Fibroblast of lung (primary cell): ENCODE results near the gene SIGLEC7. TPM values are rescaled to one million over a fixed set of nuclear protein-coding genes. Genes with fewer than 3 reads are reported as not detected.

ENCODE experiments used
- DNase-seq, 2 donors: peaks; one replicate each; pipeline versions ENCODE4 v3.0.0 to v3.0.0-alpha.2; 2010; ENCODE audit warnings: low read depth in 2 of 2
- H2AFZ ChIP-seq: 2 replicates; pipeline ENCODE4 v1.5.1; 2012; ENCODE audit warnings: low read length, control low read depth, inconsistent platforms
- H3K27ac ChIP-seq: 2 replicates; pipeline ENCODE4 v1.5.1; 2011; ENCODE audit warnings: low read length, control low read depth; ENCODE audit not compliant: insufficient read depth
- H3K27me3 ChIP-seq: 2 replicates; pipeline ENCODE4 v1.5.1; 2011; ENCODE audit warnings: mild to moderate bottlenecking, low read length; ENCODE audit not compliant: control insufficient read depth, insufficient read depth
- H3K36me3 ChIP-seq: 2 replicates; pipeline ENCODE4 v1.5.1; 2011; ENCODE audit warnings: low read length; ENCODE audit not compliant: control insufficient read depth, insufficient read depth
- H3K4me1 ChIP-seq: 2 replicates; pipeline ENCODE4 v1.5.1; 2011; ENCODE audit warnings: low read length; ENCODE audit not compliant: control insufficient read depth, insufficient read depth; ENCODE audit errors: extremely low read depth
- H3K4me2 ChIP-seq: 2 replicates; pipeline ENCODE4 v1.5.1; 2011; ENCODE audit warnings: low read length, control low read depth; ENCODE audit not compliant: insufficient read depth; ENCODE audit errors: extremely low read depth
- H3K4me3 ChIP-seq, 4 experiments: fragments of 200-600 bp in 1 of 4; sonication (generic) in 1 of 4; replicated peaks in 1 of 4; 2 replicates each; pipeline ENCODE4 v1.5.1; 2011 to 2016; ENCODE audit warnings: low read length in 4 of 4, low read depth in 3 of 4, mild to moderate bottlenecking in 3 of 4, control low read depth in 2 of 4, inconsistent platforms in 1 of 4, mixed read lengths in 1 of 4; ENCODE audit not compliant: insufficient read depth in 1 of 4; ENCODE audit errors: control extremely low read depth in 1 of 4
- H3K79me2 ChIP-seq: 2 replicates; pipeline ENCODE4 v1.5.1; 2012; ENCODE audit warnings: mild to moderate bottlenecking, low read length, inconsistent platforms; ENCODE audit not compliant: control insufficient read depth, insufficient read depth
- H3K9ac ChIP-seq: 2 replicates; pipeline ENCODE4 v1.5.1; 2011; ENCODE audit warnings: mild to moderate bottlenecking, low read length, control low read depth; ENCODE audit not compliant: insufficient read depth
- H3K9me3 ChIP-seq: 2 replicates; pipeline ENCODE4 v1.5.1; 2012; ENCODE audit warnings: low read depth, low read length; ENCODE audit not compliant: control insufficient read depth, insufficient read depth
- H4K20me1 ChIP-seq: 2 replicates; pipeline ENCODE4 v1.5.1; 2011; ENCODE audit warnings: low read length; ENCODE audit not compliant: control insufficient read depth, insufficient read depth; ENCODE audit errors: extremely low read depth
- CTCF ChIP-seq, 2 donors: IDR thresholded peaks in 1 of 2; conservative IDR thresholded peaks in 1 of 2; 1 replicate in 1 of 2; 2 replicates in 1 of 2; pipeline ENCODE4 v1.5.1; 2011 to 2012; ENCODE audit warnings: low read length in 2 of 2, control low read depth in 1 of 2, inconsistent platforms in 1 of 2, low read depth in 1 of 2, mild to moderate bottlenecking in 1 of 2
- EZH2 ChIP-seq: IDR thresholded peaks from 2 replicates; pipeline ENCODE4 v1.5.1; 2012; ENCODE audit warnings: low read length, control low read depth, mild to moderate bottlenecking; ENCODE audit errors: missing control alignments
- polyA plus RNA-seq, 2 donors: library from polyadenylated mRNA; depleted of rRNA in 1 of 2; stranded (reverse) in 1 of 2; unstranded in 1 of 2; fragments of >200 nt; gene quantifications; 2 replicates each; pipeline ENCODE4 v1.2.1, GENCODE V29; 2011 to 2012; ENCODE audit warnings: missing spikeins in 1 of 2
- total RNA-seq: library from RNA; depleted of rRNA; stranded (reverse); fragments of >200 nt; gene quantifications from 2 replicates; pipeline ENCODE4 v1.2.1, GENCODE V29; 2014

SIGLEC7 gene
- total and polyA plus RNA-seq, 2 donors (not counting 1 experiment from before 2014, with no cell fraction given): not detected

- Histone ChIP-seq H3K27ac (no peak overlapping the region), H3K27me3 (no peaks in the 10 kb centered on the region), H3K79me2 (no peaks in the 10 kb centered on the region), H3K4me1 (no peaks in the 10 kb centered on the region), H2AFZ (no peak overlapping the region), H3K9me3 (no peaks in the 10 kb centered on the region), H3K36me3 (no peaks in the 10 kb centered on the region), H3K9ac (no peak overlapping the region), H3K4me3 (no peak overlapping the region), H3K4me2 (no peak overlapping the region), H4K20me1 (no peaks in the 10 kb centered on the region)
- no peak for DNase-seq
- TF ChIP-seq CTCF (conservative IDR thresholded peaks at IDR 0.05 in 1 of 2, IDR thresholded peaks at IDR 0.05 in 1 of 2; ENCODE audit: low read depth in 1 of 2, low read length in 2 of 2) (no peak), EZH2 (no peak)
Observed at GRCh38 chr19:51195316-51195586, 53.1 kb downstream of the SIGLEC7 start.

- Histone ChIP-seq H3K36me3 (no peaks in the 10 kb centered on the region), H3K27ac (no peak overlapping the region), H3K9ac (no peak overlapping the region), H4K20me1 (no peaks in the 10 kb centered on the region), H3K79me2 (no peaks in the 10 kb centered on the region), H3K4me1 (no peaks in the 10 kb centered on the region), H3K9me3 (no peaks in the 10 kb centered on the region), H3K27me3 (no peaks in the 10 kb centered on the region), H3K4me3 (no peak overlapping the region), H2AFZ (no peak overlapping the region), H3K4me2 (no peak overlapping the region)
- TF ChIP-seq CTCF (conservative IDR thresholded peaks at IDR 0.05 in 1 of 2, IDR thresholded peaks at IDR 0.05 in 1 of 2; ENCODE audit: low read depth in 1 of 2, low read length in 2 of 2) (no peak), EZH2 (no peak)
- DNase-seq: no peak
Observed at GRCh38 chr19:51195616-51196015, 53.5 kb downstream of the SIGLEC7 start.

DNA sequence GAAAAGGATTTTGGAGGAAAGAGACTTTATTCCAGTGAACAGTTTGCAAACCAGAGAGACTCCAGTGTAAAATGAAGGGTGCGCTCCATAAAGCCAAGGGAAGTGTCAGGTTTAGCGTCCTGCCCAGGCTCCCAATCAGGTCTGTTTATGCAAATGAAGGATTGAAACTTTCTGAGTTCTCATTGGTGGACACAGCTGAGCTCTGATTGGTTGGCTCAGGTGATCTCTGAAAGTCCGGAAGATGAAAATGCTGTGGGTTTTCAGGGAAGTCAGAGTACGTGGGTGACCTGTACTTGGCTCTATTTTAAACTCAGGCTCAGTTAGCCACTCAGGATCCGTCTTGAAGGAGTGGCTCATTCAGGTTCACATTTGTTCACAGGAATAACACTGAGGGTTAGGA lies 54.1 kb downstream of the SIGLEC7 start:
- Histone ChIP-seq H2AFZ (no peak overlapping the region), H3K4me3 (no peak overlapping the region), H3K36me3 (no peaks in the 10 kb centered on the region), H4K20me1 (no peaks in the 10 kb centered on the region), H3K9ac (no peak overlapping the region), H3K4me2 (no peak overlapping the region), H3K4me1 (no peaks in the 10 kb centered on the region), H3K27ac (no peak overlapping the region), H3K27me3 (no peaks in the 10 kb centered on the region), H3K9me3 (no peaks in the 10 kb centered on the region), H3K79me2 (no peaks in the 10 kb centered on the region)
- no peak for DNase-seq
- TF ChIP-seq EZH2 (no peak), CTCF (conservative IDR thresholded peaks at IDR 0.05 in 1 of 2, IDR thresholded peaks at IDR 0.05 in 1 of 2; ENCODE audit: low read depth in 1 of 2, low read length in 2 of 2) (no peak)
